Hair follicular keratinocyte (primary cell): Measurements from ENCODE around the gene DNER. TPM values are rescaled to one million over a fixed set of nuclear protein-coding genes. Genes with fewer than 3 reads are reported as not detected.

Experiments used
- total RNA-seq: library from RNA; depleted of rRNA; stranded (reverse); fragments of >200 nt; gene quantifications from 2 replicates; pipeline ENCODE4 v1.2.3, GENCODE V29; 2015

DNER gene
- total RNA-seq = 4.6 and 8.0 TPM in 2 replicates

DNA sequence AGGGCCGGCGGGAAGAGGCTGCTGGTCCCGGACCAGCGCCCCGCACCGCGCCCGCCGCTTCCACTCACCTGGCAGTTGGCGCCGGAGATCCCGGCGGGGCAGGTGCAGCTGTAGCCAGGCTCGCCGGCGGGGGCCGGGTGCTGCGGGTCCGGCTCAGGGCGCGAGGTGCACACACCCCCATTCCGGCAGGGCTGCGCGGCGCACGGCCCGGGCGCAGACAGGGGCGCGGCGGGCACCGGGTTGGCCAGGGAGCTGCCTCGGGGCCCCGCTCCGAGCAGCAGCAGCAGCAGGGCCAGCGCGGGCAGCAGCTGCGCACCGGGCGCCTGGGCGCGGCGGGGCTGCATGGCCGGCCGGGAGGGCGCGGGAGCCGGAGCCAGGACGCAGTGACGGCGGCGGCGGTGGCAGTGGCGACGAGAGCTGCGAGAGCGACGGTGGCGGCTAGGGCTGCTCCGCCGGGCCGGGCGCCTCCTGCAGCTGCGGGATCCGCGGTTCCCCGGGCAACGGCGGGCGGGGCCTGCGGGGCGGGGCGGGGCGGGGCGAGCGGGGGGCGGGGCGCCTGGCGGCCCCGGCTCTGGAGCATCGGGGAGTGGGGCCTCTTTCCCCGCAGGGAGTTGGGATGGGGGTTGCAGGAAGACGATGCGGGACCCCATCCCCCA, at the start of gene DNER:
Gene DNER, minus strand, starts transcription at position 476 of the 656 bp plus-strand sequence. Its CDS starts 132 bp downstream, at position 344.

Other genes with a start within 250 kb of the DNER start
- gene TRIP12, start 207.5 kb upstream of the DNER start, total RNA-seq = 64.4 and 81.1 TPM in 2 replicates
- gene FBXO36, start 207.9 kb upstream of the DNER start, total RNA-seq = 3.7 and 4.1 TPM in 2 replicates